Common myeloid progenitor, CD34-positive (primary cell): ENCODE results near the gene CYP1B1.
A peak's percentile ranks its signal among the peaks of the same experiment; 100 is the strongest.
"Not testable (repeated sequence)": the region's sequence is repeated elsewhere in the genome, so short reads cannot be mapped to it uniquely, and the experiment has no call there.

Experiments
- CTCF ChIA-PET: fragments of 350-600 bp; sonication (Branson Sonifier 250); formaldehyde crosslinking; loops from one replicate; lab custom pipeline; 2021; ENCODE audit warnings: antibody characterized with exemption; lab: Charles Lee
- POLR2A ChIA-PET: fragments of 350-600 bp; sonication (Branson Sonifier 250); formaldehyde crosslinking; loops from one replicate; lab custom pipeline; 2021; ENCODE audit warnings: antibody characterized with exemption; lab: Charles Lee
- DNase-seq, 3 donors: peaks; one replicate each; pipeline versions ENCODE4 v3.0.0 to v3.0.0-alpha.2; 2013
- H3K27ac ChIP-seq, 2 experiments: 1 replicate in 1 of 2; 2 replicates in 1 of 2; pipeline ENCODE4 v1.7.0; 2013; ENCODE audit warnings: inconsistent platforms in 2 of 2, low read length in 2 of 2, mild to moderate bottlenecking in 2 of 2, low read depth in 1 of 2, moderate library complexity in 1 of 2; ENCODE audit not compliant: severe bottlenecking in 2 of 2, insufficient read depth in 1 of 2, poor library complexity in 1 of 2
- H3K27me3 ChIP-seq, 5 experiments: replicated peaks in 2 of 5; 1 replicate in 3 of 5; 2 replicates in 2 of 5; pipeline versions ENCODE4 v1.6.1 to v1.7.0; 2013; ENCODE audit warnings: low read length in 4 of 5, mild to moderate bottlenecking in 2 of 5, moderate library complexity in 2 of 5, inconsistent platforms in 1 of 5; ENCODE audit not compliant: insufficient read depth in 5 of 5, control insufficient read depth in 4 of 5
- H3K36me3 ChIP-seq, 4 experiments: 1 replicate in 2 of 4; 2 replicates in 2 of 4; pipeline versions ENCODE4 v1.6.1 to v1.7.0; 2013; ENCODE audit warnings: low read length in 3 of 4, control low read depth in 1 of 4, mild to moderate bottlenecking in 1 of 4; ENCODE audit not compliant: control insufficient read depth in 4 of 4, insufficient read depth in 4 of 4
- H3K4me1 ChIP-seq, 4 experiments: 1 replicate in 3 of 4; 2 replicates in 1 of 4; pipeline versions ENCODE4 v1.6.1 to v1.7.1; 2013; ENCODE audit warnings: low read length in 3 of 4, mild to moderate bottlenecking in 3 of 4, control low read depth in 1 of 4, inconsistent platforms in 1 of 4, moderate library complexity in 1 of 4; ENCODE audit not compliant: control insufficient read depth in 4 of 4, insufficient read depth in 4 of 4; ENCODE audit errors: control extremely low read depth in 1 of 4
- H3K4me3 ChIP-seq, 7 experiments: 1 replicate in 4 of 7; 2 replicates in 3 of 7; pipeline versions ENCODE4 v1.5.1 to v1.7.0; 2013; ENCODE audit warnings: mild to moderate bottlenecking in 7 of 7, low read length in 6 of 7, moderate library complexity in 6 of 7, inconsistent platforms in 2 of 7, low read depth in 2 of 7, control low read depth in 1 of 7; ENCODE audit not compliant: insufficient read depth in 4 of 7, control insufficient read depth in 1 of 7; ENCODE audit errors: extremely low read depth in 1 of 7
- H3K9me3 ChIP-seq, 5 experiments: 1 replicate in 4 of 5; 2 replicates in 1 of 5; pipeline versions ENCODE4 v1.6.1 to v1.7.1; 2013; ENCODE audit warnings: low read length in 4 of 5, mild to moderate bottlenecking in 2 of 5, inconsistent platforms in 1 of 5, low read depth in 1 of 5, moderate library complexity in 1 of 5; ENCODE audit not compliant: control insufficient read depth in 4 of 5, insufficient read depth in 2 of 5; ENCODE audit errors: control extremely low read depth in 1 of 5
- WGBS: methylation state at CpG from one replicate; pipeline ENCODE4 v1.1.5; 2013; ENCODE audit not compliant: insufficient coverage; 5-methylcytosine and 5-hydroxymethylcytosine counted together

The CYP1B1 gene

GRCh38 chr2:38116762-38117161 lies 40.8 kb upstream of the CYP1B1 start:
- CTCF ChIA-PET: no interaction called here
- H3K4me1 ChIP-seq: peaks cover 0 to 28% (median 0%) of the 10 kb centered on the region in 4 experiments

DNA sequence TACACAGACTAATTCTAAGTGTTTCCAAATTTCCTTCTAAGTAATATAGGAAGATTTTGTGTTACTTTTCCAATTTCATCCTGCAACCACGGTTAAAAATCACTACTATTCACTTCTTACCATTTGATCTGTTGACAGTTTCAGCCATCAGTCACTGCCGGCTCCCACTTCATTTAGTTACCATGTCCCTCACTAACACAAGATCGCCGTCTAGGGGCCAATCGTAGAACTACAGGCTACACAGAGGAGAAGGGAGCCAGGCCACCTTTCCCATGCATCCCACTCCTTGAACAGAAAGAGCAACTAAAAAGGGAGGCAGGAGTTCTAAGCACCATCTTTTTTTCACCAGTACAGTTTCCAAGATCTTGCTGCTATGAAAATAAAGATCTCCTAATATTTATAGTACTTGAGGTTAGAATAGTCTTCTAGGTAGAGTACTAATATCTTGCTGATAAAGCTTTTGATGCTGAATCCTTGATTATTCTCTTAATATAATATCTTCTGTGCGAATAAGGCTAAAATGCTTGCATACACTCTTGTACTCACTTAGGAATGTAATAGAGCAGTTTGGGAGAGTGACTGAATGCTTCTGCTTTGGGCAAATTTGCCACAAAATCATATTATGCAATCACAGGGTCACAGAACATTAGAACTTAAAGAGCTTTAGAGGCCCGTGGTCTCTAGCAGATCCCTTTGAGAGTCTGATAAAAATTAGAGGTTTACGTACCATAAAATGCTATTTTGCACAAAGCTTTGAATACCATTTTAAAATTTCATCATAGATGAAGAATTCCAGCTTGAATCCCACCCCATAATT lies 39.5 kb upstream of the CYP1B1 start:
- ChIA-PET CTCF (interaction anchor here (0.7 to 1.2 kb wide), 10 partner anchors 9 to 717 kb away, joined by 3 to 4 read pairs (median 3); no protein-coding TSS in a partner anchor), POLR2A (no interaction called here)
- H3K4me1 ChIP-seq: peaks cover 0 to 28% (median 0%) of the 10 kb centered on the region in 4 experiments
- H3K4me3 ChIP-seq: no peak overlapping the region
- peaks cover 0 to 1% (median 0%) of the 10 kb centered on the region in 5 experiments for H3K9me3 ChIP-seq
- DNase-seq: peak; percentile 53 to 73 (median 68)
- no peak overlapping the region for H3K27ac ChIP-seq
- no peaks in the 10 kb centered on the region for H3K36me3 ChIP-seq
- H3K27me3 ChIP-seq: peaks cover 0 to 5% (median 1%) of the 10 kb centered on the region in 5 experiments
- WGBS: 0% methylated on average over 1 of the region's 8 CpGs

More at GRCh38 chr2:38116762-38117161, 40.8 kb upstream of the CYP1B1 start:
- no peaks in the 10 kb centered on the region for H3K36me3 ChIP-seq
- H3K27me3 ChIP-seq: peaks cover 0 to 7% (median 3%) of the 10 kb centered on the region in 5 experiments
- POLR2A ChIA-PET: no interaction called here
- peaks cover 0 to 1% (median 0%) of the 10 kb centered on the region in 5 experiments for H3K9me3 ChIP-seq
- DNase-seq: no peak
- WGBS: 94% methylated on average over 2 of the region's 3 CpGs
- no peak overlapping the region for H3K4me3 ChIP-seq
- no peak overlapping the region for H3K27ac ChIP-seq

DNA sequence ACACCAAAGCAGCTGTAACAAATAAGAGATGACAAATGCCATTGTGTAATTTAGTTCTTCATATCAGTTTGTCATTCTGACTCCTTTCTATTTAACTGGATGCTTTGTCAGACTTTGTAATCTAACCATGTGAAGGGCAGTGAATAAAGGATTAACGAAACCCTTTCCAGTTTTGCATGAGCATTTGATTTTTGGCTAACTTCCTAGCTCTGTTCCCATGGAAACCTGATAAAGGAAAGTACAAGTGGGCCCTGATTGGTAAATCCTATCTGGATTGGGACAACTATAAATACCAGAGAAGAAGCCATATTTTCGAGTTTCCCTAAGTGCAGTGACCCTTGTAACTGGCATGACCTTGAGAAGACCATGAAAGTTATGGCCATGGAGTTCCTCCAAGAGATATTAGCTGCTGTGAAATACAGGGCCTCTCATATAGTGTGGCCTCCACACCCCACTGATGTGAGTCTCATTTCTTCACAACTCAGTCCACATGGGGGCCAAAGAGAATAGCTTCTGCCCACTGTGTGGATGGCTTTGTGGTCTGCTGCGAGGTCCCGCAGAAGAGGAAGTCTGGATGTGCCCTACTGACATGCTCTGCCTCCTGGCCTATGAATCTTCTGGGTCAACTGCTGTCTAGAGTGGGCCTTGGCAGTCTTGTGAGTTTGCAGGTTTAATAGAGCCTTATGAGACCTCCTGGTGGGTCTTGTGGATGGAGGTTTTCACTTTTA lies 38.2 kb upstream of the CYP1B1 start:
- Histone ChIP-seq H3K9me3 (peaks cover 0 to 1% (median 0%) of the 10 kb centered on the region in 5 experiments), H3K4me3 (no peak overlapping the region), H3K27me3 (peaks cover 0 to 10% (median 0%) of the 10 kb centered on the region in 5 experiments), H3K27ac (no peak overlapping the region), H3K36me3 (no peaks in the 10 kb centered on the region), H3K4me1 (peaks cover 0 to 29% (median 0%) of the 10 kb centered on the region in 4 experiments)
- 100% methylated on average over 2 of the region's 4 CpGs for WGBS
- POLR2A ChIA-PET: no interaction called here
- peak in 2 of 3 donors; percentile 26 to 33 for DNase-seq
- CTCF ChIA-PET: interaction anchor here (0.7 to 1.8 kb wide), 5 partner anchors 16 to 156 kb away, joined by 3 to 8 read pairs (median 4); no protein-coding TSS in a partner anchor

GRCh38 chr2:38113051-38113450 lies 37.1 kb upstream of the CYP1B1 start:
- no peak overlapping the region for H3K4me3 ChIP-seq
- peak in 1 of 3 donors; percentile 28 for DNase-seq
- WGBS: 71% methylated on average over 3 of the region's 3 CpGs
- ChIA-PET POLR2A (interaction anchor here (0.6 kb wide), 1 partner anchor 716 kb away, joined by 8 read pairs; no protein-coding TSS in a partner anchor), CTCF (interaction anchor here (1.0 to 1.8 kb wide), 3 partner anchors 9 to 71 kb away, joined by 3 to 8 read pairs (median 4); no protein-coding TSS in a partner anchor)
- H3K27ac ChIP-seq: no peak overlapping the region
- H3K27me3 ChIP-seq: peaks cover 0 to 10% (median 0%) of the 10 kb centered on the region in 5 experiments
- H3K9me3 ChIP-seq: peaks cover 0 to 1% (median 0%) of the 10 kb centered on the region in 5 experiments
- peaks cover 0 to 30% (median 0%) of the 10 kb centered on the region in 4 experiments for H3K4me1 ChIP-seq
- H3K36me3 ChIP-seq: no peaks in the 10 kb centered on the region

- POLR2A ChIA-PET, H3K9me3 ChIP-seq, H3K36me3 ChIP-seq, H3K27ac ChIP-seq, DNase-seq, CTCF ChIA-PET, H3K4me3 ChIP-seq, H3K27me3 ChIP-seq: not testable (repeated sequence)
- WGBS: no CpG with 5 or more reads among the region's 4 CpGs
- peaks cover 0 to 44% (median 3%) of the 10 kb centered on the region in 4 experiments for H3K4me1 ChIP-seq
Measured at GRCh38 chr2:38111350-38111749, 35.4 kb upstream of the CYP1B1 start.

DNA sequence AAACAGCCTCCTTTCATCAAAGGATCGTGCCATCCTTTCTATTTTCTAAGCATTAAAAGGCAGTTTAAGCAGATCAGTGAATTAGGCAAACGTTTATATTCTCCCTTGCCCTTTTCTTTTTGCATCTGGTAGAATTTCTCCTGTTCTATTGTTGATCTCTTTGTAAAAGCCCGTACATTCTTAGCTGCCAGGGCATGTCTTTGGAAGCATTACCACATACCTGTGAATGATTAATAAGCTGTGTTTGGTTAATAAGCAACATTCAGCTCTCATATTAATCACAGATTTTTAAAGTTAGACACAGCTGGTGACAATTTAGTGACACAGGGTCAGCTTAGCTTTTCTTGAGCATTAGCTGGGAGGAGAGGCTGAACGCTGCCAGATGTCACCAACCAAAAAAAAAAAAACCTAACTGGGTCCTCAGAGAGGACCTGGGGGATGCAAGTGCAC lies 33.8 kb upstream of the CYP1B1 start:
- POLR2A ChIA-PET: no interaction called here

More for the DNA sequence above, 33.8 kb upstream of the CYP1B1 start:
- Histone ChIP-seq H3K27me3 (peaks cover 0 to 10% (median 0%) of the 10 kb centered on the region in 5 experiments), H3K27ac (no peak overlapping the region), H3K36me3 (no peaks in the 10 kb centered on the region), H3K4me3 (no peak overlapping the region), H3K9me3 (peaks cover 0 to 1% (median 0%) of the 10 kb centered on the region in 5 experiments), H3K4me1 (peaks cover 0 to 38% (median 4%) of the 10 kb centered on the region in 4 experiments)
- no peak for DNase-seq
- 90% methylated on average over 2 of the region's 4 CpGs for WGBS
- CTCF ChIA-PET: interaction anchor here (0.8 to 1.4 kb wide), 2 partner anchors 14 to 33 kb away, joined by 3 to 7 read pairs; no protein-coding TSS in a partner anchor
